C4-2B (cell line): ENCODE measurements around the gene COL28A1.

Source experiments
- ZFX ChIP-seq: fragments of 450-650 bp; IDR thresholded peaks from 2 replicates; pipeline ENCODE4 v1.6.1; 2017
- TF ChIP-seq, protein P1 (sequence below): fragments of 450-650 bp; conservative IDR thresholded peaks from 2 replicates; pipeline ENCODE4 v1.5.1; 2017; ENCODE audit warnings: mild to moderate bottlenecking

DNA sequence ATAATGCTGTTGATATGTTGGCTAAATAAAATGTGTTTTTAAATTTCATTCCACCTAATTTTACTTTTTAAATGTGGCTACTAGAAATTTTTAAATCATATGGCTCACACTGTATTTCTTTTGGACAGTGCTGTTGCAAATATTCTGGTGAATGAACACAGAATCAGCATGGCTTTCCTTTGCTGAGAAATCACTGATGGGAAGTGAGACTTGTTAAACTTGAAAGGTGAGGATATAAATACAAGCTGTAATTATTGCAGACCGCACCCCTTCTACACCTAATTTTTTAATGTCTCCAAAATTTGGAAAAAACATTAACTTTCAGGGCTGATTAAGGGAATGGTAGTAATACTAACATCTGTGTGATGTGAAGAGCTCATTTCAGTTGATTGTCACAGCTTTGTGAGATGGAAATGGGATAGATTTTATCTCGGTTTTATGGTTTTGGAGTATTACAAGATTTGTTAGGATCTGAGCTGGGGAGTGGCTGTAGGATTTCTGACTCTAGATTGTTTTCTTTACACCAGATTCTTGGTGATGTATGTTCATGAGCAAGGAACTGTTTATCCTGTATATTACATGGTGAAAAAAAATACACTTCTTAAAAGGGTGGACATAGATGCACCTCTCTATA, 32.3 kb upstream of the COL28A1 start:
- TF ChIP-seq, protein P1, sequence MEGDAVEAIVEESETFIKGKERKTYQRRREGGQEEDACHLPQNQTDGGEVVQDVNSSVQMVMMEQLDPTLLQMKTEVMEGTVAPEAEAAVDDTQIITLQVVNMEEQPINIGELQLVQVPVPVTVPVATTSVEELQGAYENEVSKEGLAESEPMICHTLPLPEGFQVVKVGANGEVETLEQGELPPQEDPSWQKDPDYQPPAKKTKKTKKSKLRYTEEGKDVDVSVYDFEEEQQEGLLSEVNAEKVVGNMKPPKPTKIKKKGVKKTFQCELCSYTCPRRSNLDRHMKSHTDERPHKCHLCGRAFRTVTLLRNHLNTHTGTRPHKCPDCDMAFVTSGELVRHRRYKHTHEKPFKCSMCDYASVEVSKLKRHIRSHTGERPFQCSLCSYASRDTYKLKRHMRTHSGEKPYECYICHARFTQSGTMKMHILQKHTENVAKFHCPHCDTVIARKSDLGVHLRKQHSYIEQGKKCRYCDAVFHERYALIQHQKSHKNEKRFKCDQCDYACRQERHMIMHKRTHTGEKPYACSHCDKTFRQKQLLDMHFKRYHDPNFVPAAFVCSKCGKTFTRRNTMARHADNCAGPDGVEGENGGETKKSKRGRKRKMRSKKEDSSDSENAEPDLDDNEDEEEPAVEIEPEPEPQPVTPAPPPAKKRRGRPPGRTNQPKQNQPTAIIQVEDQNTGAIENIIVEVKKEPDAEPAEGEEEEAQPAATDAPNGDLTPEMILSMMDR: no peak
- TF ChIP-seq ZFX: no peak
